NT2/D1 (cell line): ENCODE data around the gene BID.

Experiments used
- YY1 ChIP-seq: IDR thresholded peaks from 2 replicates; pipeline ENCODE4 v1.6.1; 2011; ENCODE audit not compliant: insufficient read length, insufficient read depth
- ZNF274 ChIP-seq: IDR thresholded peaks from 2 replicates; pipeline ENCODE4 v1.6.1; 2011; ENCODE audit warnings: mild to moderate bottlenecking, low read depth, low read length

DNA sequence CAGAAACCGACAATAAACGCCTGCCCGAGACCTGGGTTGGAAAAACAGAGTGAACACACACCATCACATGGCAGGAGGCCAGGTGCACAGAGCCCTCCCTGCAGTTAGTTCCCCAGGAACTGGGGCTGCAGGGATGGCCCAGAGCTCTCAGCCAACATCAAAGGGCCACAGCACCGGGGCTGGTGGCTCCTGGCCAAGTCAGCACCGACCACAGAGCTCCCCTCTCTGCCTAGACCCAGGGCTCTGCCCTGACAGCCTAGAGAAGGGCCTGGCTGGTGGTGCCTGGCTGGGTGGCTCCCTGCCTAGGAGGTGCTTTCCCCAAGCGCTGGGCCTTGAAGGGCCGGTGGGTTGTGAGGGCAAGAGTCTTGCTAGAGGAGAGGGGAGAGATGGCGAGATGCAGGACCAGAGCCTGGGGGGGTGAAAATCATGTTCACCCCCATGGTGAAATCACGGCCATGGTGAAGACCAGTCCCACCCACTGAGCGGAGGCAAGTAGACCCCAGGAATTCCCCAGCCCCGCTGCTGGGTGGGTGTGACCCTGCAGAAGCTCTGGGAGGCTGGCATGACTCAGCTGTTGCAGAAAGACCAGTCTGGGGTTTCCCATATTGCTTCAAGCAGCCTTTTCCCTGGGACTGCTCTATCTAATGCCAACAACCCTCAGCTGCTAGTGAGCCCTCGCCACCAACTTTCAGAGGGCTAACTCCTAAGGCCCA lies 7.2 kb upstream of the BID start:
- TF ChIP-seq YY1 (no peak), ZNF274 (no peak)
